HG02981 (cell line): ENCODE data around the gene GPC4.

Experiments
- ATAC-seq: cut with Tn5 transposase; IDR thresholded peaks from one replicate; pipeline ENCODE4 v1.9.1; 2021; ENCODE audit warnings: mild to moderate bottlenecking, moderate library complexity; ENCODE audit not compliant: unreplicated experiment

GPC4 gene

DNA sequence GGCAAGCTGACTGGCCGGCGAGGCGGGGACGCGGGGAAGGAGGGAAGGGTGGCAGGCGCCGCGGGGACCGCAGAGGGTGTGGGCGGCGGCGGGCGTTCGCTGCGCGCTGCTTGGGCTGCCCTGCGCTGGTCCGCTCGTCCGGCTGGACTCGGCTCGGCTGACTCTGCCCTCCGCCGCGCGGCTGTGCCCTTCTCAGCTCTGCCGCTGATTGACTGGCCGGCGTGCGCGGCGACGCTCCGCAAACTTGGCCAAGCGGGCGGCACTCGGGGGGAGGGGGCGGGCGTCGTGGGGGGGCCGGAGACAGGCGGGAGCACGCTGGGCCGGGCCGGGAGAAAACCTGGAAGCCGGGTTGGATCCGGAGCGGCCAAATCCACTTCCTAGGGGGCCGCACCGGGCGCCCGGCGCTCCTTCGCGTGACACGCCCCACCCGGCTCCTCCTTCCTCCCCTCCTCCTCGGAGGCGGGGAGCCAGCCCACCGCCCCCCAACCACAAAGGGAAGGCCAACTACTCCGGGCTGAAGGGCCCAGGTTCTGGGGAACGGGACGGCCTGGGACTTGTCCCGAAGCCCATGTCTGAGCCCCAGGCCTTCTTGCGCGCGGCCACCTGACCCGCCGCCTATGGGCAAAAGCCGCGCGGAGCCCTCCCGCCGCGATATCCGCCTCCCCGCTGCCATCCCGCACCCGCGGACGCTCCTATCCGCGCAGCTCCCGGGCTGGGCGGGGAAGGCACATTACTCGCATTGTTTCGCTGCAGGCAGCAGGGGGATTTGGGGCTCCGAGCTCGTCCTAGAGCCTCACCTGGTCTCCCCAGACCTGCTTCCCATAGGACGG, at the start of gene GPC4:
Gene GPC4, minus strand, starts transcription at position 214 of the 830 bp plus-strand sequence. CDS start 524 bp downstream, outside the sequence.
- no peak for ATAC-seq

DNA sequence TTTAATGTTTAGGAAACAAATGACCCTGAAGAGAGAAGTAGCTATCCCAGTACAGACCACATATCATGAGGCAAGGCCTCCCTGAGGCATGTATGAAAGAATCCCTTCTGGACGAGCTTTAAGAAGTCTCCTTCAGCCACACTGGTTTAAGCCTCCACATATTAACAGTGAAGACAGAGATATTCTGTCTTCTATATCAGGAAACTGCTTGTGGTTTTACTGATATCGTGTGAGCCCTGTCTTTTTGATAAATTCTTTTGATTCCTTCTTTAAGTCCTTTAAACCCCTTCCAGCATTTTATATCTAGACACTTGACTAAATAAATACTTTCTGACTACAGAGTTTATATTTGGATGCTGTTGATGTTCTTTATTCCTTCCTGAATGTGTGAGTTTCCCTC, 45.9 kb upstream of the GPC4 start:
- no peak for ATAC-seq

DNA sequence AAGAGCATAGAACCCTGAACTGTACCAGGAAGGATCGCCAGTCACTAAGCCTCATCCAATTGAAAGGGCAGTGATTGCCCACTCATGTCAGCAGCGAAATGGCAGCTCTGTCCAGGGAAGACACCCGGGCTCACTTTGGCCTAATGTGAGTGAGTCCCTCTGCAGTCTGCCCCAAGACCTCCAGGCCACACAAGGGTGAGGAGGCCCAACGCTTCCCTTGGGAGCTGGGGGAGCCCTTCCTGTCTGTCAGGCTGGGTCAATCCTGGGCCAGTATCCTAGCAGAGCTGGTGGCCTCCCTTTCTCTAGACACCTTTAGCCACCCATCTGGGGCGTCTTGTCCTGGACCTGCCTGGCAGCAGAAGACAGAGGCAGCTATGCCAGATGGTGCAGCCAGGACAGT, 39.6 kb upstream of the GPC4 start:
- ATAC-seq: no peak

DNA sequence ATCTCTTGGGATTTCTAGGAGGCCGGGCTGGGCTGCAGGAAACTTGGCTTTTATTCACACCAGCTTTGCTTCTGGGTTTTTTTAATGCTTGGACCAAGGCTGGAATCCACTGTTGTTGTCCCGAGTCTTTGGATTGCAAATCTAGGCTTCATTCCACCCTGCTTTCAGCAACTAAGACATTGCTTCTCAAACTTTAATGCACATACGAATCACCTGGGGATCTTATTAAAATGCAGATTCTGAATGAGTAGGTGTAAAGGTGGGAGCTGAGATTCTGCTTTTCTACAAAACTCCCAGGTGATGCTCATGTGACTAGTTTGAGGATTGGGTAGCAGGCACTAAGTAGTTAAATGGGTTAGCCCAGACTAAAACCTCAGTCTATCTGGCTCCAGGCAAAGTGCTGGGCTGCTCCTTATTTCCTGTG, 39.2 kb upstream of the GPC4 start:
- no peak for ATAC-seq

DNA sequence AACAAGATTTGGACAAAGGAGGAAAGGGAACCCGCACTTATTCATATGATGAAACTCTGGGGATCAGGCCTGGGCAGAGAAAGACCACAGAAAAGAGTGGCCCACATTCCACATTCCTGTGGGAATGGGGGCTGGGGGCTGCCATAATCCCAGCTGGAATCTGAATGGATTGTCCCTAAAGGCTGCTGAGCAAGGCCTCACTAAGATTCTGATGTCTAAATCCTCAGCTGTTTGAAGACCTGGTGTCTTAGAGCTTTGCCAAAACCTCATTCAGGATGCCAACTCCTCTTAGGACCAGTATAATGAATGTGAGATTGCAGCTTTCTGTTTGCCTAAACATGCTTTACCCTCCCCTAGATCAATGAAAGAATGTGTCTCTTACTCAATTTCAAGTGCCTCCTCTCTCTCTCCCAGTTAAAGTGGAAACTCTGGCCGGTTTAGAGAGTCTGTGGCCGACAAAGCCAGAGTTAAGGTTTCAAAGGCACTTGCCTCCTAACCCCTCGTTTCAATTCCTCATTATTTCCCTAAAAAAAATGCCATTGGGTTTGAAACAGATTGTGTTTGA, 33.3 kb upstream of the GPC4 start:
- no peak for ATAC-seq

DNA sequence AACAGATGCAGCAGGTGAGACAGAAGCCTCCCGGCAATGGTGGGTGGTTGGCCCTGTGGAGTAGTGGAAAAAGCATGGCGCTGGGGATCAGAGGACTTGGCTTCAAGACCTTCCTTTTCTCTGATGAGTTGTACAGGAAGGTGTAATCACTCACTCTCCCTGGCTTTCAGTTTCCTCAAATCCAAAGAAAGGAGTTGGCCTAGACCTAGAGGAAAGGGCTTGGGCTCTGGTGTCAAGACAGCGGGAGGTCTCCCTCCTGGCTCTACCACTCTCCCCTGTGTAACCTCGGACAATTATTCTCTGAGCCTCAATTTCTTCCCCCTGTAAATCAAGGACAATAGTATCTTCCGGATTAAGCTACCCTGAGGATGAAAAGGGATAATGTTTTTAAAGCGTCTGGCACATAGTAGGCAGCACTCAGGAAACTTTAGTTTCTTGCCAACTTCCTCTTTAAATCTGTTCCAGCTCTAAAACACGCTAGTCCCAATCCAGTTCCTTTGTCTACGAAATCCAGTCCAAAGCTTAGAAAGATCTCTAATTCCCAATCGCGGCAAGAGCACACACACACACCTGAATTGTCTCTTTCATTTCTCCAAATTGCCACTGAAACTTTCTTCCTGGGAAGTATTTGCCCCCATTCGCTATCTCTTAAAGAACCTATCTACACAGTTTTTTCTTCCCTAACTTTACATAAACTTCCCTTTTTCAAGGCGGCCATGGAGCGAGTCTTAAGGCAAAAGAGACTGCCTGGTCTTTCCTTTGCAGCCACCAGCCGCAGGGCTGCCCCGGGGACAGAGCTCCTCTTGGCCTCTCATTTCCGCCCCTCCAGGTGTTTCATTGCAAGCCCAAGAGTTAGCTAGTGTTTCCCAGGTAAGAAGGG, 29.9 kb upstream of the GPC4 start:
- ATAC-seq: no peak

DNA sequence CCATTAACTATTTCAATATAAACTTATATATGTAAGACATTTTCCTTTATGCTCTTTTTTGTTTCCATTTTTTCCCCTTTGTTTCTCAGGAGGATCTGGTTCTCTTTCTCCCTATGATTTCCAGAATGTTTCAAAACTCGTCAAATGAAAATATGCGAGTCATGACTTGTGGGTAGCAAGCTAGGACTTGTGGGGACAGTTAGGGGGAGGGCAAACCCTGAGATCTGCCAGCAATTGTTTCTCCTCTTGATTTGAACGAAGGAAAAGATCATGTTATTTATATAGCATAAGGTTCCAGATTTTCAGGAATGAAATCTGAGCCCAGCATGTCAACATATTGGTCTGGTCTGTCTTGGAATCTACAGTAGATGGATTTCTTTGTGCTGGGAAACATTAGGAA, 28.9 kb upstream of the GPC4 start:
- no peak for ATAC-seq

DNA sequence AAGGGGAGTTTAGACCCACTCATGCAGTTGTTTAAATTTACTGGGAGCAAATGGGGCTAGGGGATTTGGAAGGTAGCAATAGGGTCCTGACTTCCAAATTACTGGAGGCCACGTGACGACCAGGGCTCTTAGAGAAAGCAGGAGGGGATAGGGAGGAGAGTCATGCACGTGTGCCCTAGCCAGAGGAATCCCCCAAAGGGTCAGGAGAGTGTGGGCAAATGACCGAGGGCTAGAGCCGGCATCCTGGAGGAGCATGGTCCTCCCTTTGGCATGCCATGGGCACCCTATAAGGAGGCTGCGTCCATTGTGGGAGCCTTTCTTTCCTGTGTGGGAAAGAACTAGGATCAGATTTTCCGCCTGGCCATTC, 25.5 kb upstream of the GPC4 start:
- no peak for ATAC-seq

DNA sequence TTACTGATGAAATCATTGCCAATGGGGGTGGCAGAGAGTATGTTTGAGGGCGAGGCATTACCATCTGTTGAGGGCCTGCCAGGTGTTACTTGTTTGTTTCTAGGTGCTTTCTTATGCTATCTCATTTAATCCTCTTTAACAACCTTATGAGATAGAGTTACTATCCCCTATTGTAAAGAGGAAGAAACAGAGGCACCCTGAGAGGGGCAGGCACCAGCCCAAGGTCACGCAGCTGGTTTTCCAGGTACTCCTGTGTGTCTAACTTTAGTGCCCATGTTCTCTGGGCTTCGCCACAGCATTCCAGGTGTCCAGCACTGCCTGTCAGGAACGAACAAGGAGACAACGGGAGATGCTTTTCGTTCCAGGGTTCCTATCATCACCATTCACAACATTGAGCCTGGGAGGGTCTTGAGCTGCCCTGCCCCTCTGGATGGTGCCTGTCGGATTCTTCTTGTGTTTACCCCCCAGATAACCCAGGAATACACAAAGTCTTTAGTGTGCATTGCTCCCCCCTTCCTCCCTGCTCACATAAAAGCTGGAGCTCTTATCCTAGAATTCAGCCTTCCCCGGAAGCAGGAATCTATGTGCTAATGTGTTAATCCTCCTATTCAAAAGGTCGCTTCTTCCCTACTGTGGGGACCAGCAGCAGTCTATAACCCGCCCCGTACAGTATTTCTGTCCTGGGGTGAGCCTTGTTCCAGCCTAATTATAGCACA, 24.9 kb upstream of the GPC4 start:
- ATAC-seq: no peak

DNA sequence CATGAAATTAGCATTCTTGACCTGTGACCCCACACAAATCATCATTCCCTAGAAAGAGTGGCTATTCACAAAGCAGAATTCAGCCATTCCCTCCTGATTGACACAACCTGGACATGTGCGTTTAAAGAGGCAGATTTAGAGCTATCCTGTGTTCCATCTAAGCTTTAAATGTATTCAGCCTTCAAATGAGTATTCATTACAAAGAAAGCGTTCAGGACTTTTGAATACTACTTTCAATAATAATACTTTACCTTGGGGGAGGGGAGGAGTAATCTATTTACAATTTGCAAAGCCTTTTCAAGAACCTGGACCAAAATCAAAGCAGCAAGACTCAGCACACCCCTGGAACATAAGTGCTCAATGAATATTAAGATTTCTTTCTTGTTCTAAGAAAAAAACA, 22.5 kb upstream of the GPC4 start:
- ATAC-seq: no peak

DNA sequence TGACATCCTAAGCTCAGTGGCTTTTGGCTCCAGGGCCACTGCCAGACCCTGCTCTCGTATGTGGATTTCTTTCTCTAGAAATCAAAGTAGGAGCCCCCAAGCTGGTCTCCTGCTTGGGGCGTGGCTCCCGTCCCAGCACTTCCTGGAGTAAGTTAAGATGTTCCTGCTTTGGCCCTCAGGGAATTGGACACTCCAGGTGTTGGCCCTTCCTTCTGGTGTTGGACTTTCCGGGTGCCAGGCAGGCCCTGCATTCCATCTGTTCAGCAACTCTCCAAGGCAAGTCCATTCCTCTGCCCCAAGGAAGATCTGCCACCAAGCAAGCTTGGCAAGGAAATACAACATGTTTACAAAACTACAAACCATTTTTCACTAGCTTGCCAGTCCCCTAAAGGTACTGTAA, 22.1 kb upstream of the GPC4 start:
- no peak for ATAC-seq

DNA sequence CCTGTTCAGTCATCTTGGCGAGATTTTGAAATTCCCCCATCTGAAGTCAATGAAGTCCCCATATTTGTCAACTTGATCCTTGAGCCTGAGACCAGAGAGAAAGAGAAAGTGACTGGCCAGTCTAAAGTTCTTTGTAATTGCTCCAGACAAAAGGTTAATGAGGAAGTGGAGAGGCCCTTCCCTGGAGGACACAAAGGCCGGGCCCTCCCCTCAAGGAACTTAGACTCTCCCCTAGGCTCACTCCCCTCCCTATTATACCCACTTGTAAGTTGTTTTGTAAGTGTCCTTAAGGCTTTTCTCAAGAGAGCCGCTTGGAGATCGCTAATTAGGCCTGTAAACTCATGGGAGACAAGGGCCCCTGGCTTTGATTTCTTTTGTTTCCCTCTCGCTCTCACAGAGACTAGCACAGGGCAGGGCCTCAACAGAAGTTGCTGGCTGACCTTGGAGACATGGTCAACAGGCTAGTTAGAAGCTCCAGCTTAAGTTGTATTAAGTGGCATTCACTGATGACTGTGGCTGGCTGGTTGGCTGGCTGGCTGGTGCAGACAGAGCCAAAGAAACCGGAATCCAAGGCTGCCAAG, 20.3 kb upstream of the GPC4 start:
- ATAC-seq: no peak

DNA sequence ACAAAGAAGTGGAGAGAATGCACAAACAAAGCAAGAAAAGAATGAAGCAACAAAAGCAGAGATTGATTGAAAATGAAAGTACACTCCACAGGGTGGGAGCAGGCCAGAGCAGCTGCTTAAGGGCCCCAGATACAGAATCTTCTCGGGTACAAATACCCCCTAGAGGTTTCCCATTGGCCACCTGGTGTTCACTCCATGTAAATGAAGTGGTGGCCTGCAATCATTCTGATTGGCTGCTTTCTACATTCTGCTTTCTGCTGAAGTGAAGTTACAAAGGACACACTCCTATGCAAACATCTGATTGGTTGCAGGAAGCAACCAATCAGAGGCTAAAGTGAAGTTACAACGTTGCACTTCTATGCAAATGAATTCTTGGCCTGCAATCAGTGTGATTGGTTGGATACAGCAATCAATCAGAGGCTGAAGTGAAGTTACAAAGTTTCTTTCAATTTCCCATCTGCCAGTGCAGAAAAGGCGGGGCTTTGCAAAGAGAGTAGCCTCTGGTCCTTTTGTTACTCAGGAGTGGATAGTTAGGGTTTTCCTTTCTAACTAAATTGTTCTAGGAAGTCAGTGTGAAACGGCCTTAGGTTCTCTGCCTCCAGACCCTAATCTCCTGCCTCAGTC, 19.0 kb upstream of the GPC4 start:
- no peak for ATAC-seq

DNA sequence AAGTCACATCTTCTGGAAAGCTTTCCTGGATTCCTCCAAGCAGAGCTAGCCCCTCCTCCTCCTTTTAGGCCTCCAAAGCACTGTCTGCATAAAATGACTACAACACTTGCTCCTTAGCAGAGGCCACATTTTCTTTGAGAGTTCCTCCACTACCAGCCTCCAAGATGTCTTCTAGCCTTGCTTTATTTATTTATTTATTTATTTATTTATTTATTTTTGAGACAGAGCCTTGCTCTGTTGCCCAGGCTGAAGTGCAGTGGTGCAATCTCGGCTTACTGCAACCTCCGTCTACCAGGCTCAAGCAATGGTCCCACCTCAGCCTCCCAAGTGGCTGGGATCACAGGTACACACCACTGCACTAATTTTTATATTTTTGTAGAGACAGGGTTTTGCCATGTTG, 4.6 kb upstream of the GPC4 start:
- no peak for ATAC-seq

DNA sequence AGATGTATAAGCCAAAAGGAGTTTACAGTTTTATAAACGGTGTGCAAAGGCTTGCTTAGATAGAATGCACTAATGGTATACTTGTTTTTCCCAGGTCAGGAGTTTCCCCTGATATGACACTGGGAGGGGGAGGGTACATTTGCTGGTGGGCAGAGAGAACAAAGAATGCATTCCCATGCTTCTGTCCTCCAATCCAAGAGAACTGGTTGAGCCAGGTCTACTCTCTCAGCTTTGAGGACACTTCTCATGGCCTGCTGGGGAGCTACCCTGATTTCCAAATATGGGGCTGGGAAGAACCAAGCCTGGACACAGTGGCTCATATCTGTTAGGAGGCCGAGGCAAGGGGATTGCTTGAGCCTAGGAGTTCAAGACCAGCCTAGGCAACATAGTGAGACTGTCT, 3.3 kb upstream of the GPC4 start:
- ATAC-seq: no peak

DNA sequence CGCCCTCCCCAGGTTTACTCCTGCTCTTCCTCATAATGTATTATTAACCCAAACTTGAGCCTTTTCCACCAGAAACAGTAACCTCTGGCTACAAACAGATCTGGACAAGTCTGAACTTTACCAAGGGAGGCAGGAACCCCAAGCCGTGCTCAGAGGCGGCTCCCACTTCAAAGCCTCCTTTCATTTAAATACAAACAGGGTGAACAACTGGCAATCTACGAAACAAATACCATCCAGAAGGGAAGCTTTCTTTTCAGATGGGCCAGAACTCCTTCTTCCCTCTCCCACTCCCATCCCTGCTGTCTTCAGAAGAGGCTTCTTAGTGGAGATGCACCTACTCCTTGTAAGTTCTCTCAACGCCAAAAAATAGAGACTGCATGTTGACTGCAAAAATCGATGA, 2.1 kb upstream of the GPC4 start:
- ATAC-seq: no peak

DNA sequence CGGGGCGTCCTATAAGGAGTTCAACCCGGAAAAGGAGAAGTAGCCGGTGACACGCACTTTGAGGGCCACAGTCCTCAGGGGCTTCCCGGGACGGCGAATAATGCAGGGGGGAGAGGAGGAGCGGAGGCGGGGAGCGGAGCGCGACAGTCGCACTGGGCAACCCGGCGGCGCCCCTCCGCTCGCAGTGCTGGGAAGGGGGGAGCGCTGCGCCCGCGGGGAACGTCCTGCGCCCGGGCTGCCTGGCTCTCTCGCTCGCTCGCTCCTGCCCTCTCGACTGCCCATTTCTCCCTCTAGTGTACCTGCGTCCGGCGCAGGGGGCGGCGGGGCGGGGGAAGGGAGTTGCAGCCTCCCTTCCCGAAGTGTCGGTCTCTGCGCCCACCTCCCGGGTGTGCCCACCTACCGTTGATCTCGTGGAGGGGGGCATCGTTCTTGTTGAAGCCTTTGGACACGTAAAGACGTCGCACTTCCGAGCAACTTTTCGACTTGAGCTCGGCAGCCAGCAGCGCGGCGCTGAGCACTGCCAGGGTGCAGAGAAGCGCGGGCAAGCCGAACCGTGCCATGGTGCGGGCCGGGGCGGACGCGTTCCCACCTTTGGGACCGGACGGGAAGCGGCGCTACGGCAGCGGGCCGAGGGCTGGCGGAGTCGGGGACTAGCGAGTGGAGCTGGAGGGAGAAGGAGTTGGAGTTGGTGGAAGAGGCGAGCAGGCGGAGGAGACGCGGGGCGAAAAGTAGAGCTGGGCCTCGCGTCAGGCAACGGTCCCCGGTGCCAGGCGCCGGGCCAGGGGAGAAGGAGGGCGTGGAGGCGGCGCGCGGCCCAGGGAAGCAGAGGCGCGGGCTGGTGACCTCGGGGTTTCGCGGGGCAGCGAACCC, 648 bp downstream of the GPC4 start:
- no peak for ATAC-seq

DNA sequence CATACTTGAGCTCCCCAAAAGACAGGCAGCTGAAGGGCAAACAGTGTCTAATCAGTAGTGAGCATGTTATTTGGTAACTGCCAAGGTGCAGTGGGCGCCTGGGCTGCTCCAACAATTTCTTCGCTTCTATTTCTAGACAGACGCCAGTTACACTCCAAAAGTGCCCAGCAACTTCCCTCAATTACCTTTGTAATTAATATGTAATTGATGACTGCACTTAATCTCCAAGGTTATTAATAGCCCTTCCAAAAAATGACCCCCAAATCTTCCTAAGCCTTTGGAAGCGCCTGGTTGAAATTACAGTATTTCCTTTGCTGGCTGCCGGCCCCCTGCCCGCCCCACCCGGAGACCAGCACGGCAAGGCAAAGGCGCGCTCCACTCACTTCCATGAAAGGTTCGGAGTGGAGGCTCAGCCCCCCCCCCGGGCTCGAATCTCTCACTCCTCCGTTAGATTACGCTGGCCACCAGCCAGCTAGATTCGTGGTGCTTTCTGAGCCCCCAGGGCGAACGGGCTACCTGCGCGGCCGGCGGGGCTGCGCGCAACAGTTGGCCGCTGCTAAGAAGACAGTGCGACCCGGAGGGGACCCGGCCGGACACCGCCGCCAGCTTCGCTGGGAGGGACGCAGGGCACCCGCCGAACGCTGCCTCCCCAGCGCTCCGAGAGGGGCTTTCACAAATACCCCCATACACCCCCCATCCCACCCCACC, 1.9 kb downstream of the GPC4 start:
- no peak for ATAC-seq

DNA sequence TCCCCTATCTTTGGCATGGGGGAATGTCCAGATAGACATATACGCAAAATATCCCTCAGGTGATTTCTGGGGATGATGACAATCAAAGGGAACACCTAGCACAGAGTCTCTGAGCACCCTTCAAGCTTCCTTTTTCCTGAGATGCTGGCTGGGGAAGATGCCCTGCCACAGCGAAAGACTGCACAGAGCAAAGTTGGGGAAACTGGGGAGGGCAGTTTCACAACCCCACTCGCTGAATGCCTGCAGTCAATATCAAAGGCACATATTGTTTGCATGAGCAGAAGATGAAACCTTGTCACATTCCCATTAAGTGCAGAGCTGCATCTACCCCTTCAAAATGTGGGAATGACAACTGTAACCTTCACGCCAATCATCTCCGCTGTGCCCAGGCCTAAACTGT, 2.6 kb downstream of the GPC4 start:
- no peak for ATAC-seq
